PFSK-1 (cell line): Measurements from ENCODE around the gene KCNIP1.

Experiments used
- POLR2AphosphoS5 ChIP-seq: IDR thresholded peaks from 2 replicates; pipeline ENCODE4 v1.6.1; 2012; ENCODE audit warnings: low read depth, mild to moderate bottlenecking, control low read depth, low read length, moderate library complexity
- SIN3A ChIP-seq: IDR thresholded peaks from 2 replicates; pipeline ENCODE4 v1.6.1; 2012; ENCODE audit warnings: mild to moderate bottlenecking, low read length, moderate library complexity, borderline replicate concordance; ENCODE audit not compliant: insufficient read depth
- TAF1 ChIP-seq: IDR thresholded peaks from 2 replicates; pipeline ENCODE4 v1.6.1; 2012; ENCODE audit warnings: low read length, control low read depth, borderline replicate concordance; ENCODE audit not compliant: insufficient read depth

DNA sequence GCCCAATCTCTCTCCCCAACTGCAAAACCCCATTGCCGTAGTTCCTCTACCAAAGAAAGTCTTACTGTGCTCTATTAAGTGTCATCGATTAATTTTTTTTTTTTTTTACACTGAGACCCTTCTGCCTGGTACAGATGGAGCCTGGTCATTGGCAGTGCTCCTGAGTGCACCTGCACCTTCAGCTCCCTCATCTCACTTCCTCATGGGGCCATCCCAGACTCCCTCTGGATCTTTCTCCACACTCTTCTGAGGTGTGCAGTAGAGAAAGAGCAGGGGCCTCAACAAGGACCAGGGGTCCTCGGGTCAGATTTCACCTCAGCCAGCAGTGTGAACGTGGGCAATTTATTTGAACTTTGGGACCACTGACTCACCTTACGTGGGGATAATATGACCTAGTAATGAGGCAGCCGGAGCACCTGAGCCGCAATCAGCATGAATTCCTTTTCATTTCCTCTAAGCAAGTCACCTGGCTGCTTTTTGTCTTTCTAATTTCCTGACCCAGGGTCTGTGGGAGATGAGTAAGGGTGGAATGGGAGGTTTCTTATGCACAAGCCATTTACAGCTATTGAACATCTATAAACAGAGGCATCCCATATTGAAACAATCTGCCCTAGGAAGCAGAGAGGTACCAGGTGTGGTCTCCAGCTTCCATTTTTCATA is 257.4 kb downstream of the KCNIP1 start:
- TF ChIP-seq POLR2AphosphoS5 = no peak
- no peak for TF ChIP-seq SIN3A
- TF ChIP-seq TAF1 = no peak
